Peyer's patch (tissue), 4 donors: ENCODE data around the gene CDK5. TPM values are rescaled to one million over a fixed set of nuclear protein-coding genes. Genes with fewer than 3 reads are reported as not detected.

Experiments used
- DNase-seq, 3 donors: peaks; one replicate each; pipeline ENCODE4 v3.0.0-alpha.2; 2017 to 2019
- H3K27ac ChIP-seq, 4 donors: fragments of 200-600 bp; sonication (generic); one replicate each; pipeline ENCODE4 v1.5.1; 2016 to 2019
- H3K27me3 ChIP-seq, 2 donors: fragments of 200-600 bp; sonication (generic); one replicate each; pipeline ENCODE4 v1.5.1; 2019
- H3K36me3 ChIP-seq, 3 donors: fragments of 200-600 bp; sonication (generic); one replicate each; pipeline ENCODE4 v1.5.1; 2016 to 2019
- H3K4me1 ChIP-seq, 4 donors: fragments of 200-600 bp; sonication (generic); one replicate each; pipeline ENCODE4 v1.5.1; 2016 to 2019
- H3K4me3 ChIP-seq, 4 donors: fragments of 200-600 bp; sonication (generic); 1 replicate in 3 of 4; 2 replicates in 1 of 4; pipeline ENCODE4 v1.5.1; 2016 to 2019; ENCODE audit warnings: mild to moderate bottlenecking in 1 of 4
- H3K9me3 ChIP-seq, 4 donors: fragments of 200-600 bp; sonication (generic); one replicate each; pipeline ENCODE4 v1.5.1; 2016 to 2019; ENCODE audit warnings: mild to moderate bottlenecking in 1 of 4
- POLR2A ChIP-seq, 2 donors: fragments of 450-650 bp; IDR thresholded peaks; one replicate each; pipeline ENCODE4 v1.5.1; 2017; ENCODE audit warnings: antibody characterized with exemption in 2 of 2, mild to moderate bottlenecking in 2 of 2, moderate library complexity in 2 of 2
- total RNA-seq, 4 donors: library from RNA; depleted of rRNA; stranded (reverse); fragments of >200 nt; gene quantifications; one replicate each; pipeline ENCODE4 v1.1.0, GENCODE V29; 2016
- TF ChIP-seq, protein P1 (sequence below), 6 experiments: fragments of 450-650 bp in 4 of 6; fragments of 200-600 bp in 2 of 6; sonication (generic) in 1 of 6; IDR thresholded peaks; one replicate each; pipeline ENCODE4 v1.5.1; 2017 to 2019; ENCODE audit warnings: antibody characterized with exemption in 6 of 6, mild to moderate bottlenecking in 3 of 6, moderate library complexity in 1 of 6

CDK5 gene
- total RNA-seq, 4 donors from 2014 or later, result 6.9 to 15.4 (median 13.8) TPM

DNA sequence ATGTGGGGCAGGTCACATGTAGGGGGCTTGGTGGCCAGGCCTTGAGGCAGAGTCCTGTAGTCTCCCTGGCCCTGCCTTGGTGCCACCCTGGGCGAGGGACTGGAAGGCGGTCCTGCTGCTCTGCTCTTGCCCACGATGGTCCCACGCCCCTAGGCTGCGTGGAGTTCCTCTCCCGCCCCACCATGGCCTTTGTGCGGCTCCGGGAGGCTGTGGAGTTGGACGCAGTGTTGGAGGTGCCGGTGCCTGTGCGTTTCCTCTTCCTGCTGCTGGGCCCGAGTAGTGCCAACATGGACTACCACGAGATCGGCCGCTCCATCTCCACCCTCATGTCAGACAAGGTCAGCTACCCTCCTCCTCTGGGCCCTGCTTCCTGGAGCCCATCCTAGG is 12.9 kb upstream of the CDK5 start:
- no peak for DNase-seq
- Histone ChIP-seq H3K27ac (no peak overlapping the region), H3K36me3 (peaks cover 0 to 96% (median 0%) of the 10 kb centered on the region in 3 donors), H3K27me3 (no peaks in the 10 kb centered on the region), H3K4me1 (no peaks in the 10 kb centered on the region), H3K9me3 (no peaks in the 10 kb centered on the region), H3K4me3 (no peak overlapping the region)
- no peak for TF ChIP-seq POLR2A (IDR thresholded peaks at IDR 0.05)

DNA sequence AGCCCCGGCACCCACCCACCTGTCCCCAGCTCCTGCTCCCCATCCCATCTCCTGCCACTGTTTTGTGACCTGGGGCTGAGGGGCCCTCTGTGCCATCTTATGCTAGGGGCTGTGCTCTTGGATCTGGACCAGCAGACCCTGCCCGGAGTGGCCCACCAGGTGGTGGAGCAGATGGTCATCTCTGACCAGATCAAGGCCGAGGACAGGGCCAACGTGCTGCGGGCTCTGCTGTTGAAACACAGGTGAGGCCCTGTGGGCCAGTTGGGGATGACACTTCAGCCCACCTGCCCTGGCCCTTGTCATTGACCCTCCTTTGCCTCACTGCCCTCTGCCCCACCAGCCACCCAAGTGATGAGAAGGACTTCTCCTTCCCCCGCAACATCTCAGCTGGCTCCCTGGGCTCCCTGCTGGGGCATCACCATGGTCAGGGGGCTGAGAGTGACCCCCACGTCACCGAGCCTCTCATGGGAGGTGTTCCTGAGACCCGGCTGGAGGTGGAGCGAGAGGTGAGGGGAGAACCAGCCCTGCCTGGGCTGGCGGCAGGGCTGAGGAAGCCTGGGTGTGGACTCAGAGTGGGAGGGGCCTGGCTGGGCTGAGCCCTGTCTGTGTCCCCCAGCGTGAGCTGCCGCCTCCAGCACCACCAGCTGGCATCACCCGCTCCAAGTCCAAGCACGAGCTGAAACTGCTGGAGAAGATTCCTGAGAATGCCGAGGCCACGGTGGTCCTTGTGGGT is 12.3 kb upstream of the CDK5 start:
- Histone ChIP-seq H3K27me3 (no peaks in the 10 kb centered on the region), H3K4me3 (no peak overlapping the region), H3K4me1 (no peaks in the 10 kb centered on the region), H3K36me3 (peaks cover 0 to 96% (median 0%) of the 10 kb centered on the region in 3 donors), H3K9me3 (no peaks in the 10 kb centered on the region), H3K27ac (no peak overlapping the region)
- TF ChIP-seq, protein P1, sequence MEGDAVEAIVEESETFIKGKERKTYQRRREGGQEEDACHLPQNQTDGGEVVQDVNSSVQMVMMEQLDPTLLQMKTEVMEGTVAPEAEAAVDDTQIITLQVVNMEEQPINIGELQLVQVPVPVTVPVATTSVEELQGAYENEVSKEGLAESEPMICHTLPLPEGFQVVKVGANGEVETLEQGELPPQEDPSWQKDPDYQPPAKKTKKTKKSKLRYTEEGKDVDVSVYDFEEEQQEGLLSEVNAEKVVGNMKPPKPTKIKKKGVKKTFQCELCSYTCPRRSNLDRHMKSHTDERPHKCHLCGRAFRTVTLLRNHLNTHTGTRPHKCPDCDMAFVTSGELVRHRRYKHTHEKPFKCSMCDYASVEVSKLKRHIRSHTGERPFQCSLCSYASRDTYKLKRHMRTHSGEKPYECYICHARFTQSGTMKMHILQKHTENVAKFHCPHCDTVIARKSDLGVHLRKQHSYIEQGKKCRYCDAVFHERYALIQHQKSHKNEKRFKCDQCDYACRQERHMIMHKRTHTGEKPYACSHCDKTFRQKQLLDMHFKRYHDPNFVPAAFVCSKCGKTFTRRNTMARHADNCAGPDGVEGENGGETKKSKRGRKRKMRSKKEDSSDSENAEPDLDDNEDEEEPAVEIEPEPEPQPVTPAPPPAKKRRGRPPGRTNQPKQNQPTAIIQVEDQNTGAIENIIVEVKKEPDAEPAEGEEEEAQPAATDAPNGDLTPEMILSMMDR (IDR thresholded peaks at IDR 0.05), result no peak
- no peak for DNase-seq

DNA sequence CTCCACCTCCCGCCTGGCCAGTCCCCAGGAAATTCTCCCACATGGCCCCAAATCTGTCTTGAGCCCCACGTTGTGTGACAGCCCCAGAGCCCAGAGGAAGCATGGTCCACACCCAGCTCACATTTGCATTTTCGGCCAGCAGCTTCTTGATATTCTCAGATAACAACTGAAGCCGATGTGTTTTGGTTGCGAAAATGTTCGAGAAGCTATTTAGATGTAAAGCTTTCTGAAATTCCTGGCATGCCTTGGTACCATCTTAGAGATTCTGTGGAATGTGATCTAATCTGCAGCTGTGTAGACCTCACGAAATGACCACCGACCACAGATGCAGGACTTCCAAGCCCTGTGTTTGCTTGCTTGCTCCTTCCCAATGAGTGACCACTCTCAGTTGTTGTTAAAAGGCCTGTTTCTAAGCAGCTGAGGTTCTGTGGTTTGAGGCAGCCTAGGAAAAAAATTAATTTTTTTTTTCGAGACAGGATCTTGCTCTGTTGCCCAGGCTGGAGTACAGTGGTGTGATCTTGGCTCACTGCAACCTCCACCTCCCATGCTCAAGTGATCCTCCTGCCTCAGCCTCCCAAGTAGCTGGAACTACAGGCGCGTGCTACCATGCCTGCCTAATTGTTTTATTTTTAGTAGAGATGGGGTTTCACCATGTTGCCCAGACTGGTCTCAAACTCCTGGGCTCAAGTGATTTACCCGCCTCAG is 10.5 kb upstream of the CDK5 start:
- TF ChIP-seq POLR2A (IDR thresholded peaks at IDR 0.05), result no peak
- TF ChIP-seq, protein P1 (IDR thresholded peaks at IDR 0.05), result no peak
- no peaks in the 10 kb centered on the region for H3K4me1 ChIP-seq
- H3K9me3 ChIP-seq, result no peaks in the 10 kb centered on the region
- H3K4me3 ChIP-seq, result no peak overlapping the region
- H3K27me3 ChIP-seq, result no peaks in the 10 kb centered on the region
- peaks cover 0 to 89% (median 0%) of the 10 kb centered on the region in 3 donors for H3K36me3 ChIP-seq
- DNase-seq, result no peak
- H3K27ac ChIP-seq, result no peak overlapping the region

DNA sequence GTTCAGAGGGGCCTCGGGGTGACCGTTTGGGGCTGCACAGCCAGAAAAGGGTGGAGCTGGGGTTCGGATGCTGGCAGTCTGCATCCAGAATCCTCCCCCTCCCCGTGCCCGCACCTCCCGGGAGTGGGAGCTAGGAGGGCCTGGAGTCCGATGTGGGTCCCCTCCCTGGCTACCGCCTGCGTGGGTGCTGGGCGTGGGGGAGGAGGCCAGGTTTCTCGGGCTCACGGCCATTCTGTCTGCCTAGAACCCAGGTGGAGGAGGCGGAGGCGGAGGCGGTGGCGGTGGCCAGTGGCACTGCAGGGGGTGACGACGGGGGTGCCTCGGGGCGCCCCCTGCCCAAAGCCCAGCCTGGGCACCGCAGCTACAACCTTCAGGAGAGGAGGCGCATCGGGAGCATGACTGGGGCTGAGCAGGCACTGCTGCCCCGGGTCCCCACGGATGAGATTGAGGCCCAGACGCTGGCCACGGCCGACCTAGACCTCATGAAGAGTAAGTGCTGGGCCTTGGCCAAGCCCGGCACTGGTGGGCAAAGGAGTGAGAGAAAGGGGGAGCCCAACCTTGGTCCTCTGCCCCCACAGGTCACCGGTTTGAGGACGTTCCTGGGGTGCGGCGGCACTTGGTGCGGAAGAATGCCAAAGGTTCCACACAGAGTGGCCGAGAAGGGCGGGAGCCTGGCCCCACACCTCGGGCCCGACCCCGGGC is 8.7 kb upstream of the CDK5 start:
- DNase-seq, result no peak
- H3K4me3 ChIP-seq, result no peak overlapping the region
- peaks cover 0 to 13% (median under 1%) of the 10 kb centered on the region in 4 donors for H3K4me1 ChIP-seq
- no peaks in the 10 kb centered on the region for H3K27me3 ChIP-seq
- H3K9me3 ChIP-seq, result no peaks in the 10 kb centered on the region
- no peak overlapping the region for H3K27ac ChIP-seq
- H3K36me3 ChIP-seq, result peaks cover 0 to 74% (median 0%) of the 10 kb centered on the region in 3 donors
- TF ChIP-seq, protein P1 (IDR thresholded peaks at IDR 0.05), result no peak
- no peak for TF ChIP-seq POLR2A (IDR thresholded peaks at IDR 0.05)

DNA sequence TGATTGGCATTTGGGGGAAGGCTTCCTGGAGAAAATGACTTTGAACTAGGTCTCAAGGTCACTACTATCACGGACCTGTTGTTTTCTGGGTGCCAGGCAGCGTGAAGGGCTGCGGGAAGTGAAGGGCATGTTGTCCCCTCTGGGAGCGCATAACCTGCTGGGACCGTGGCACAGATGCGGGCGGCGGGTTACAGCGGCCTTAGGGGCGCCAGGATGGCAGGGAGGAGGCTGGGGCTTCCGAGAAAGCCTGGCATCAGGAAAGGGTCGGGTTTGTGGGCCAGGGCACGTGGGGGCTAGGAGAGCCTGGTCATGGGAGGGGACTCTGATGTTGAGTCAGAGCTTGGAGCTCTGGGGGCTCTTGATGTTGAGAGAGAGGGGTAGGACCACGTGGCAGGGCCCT is 7.8 kb upstream of the CDK5 start:
- Histone ChIP-seq H3K4me1 (peaks cover 4 to 22% (median 7%) of the 10 kb centered on the region in 4 donors), H3K27me3 (no peaks in the 10 kb centered on the region), H3K27ac (no peak overlapping the region), H3K9me3 (no peaks in the 10 kb centered on the region), H3K36me3 (peaks cover 0 to 64% (median 0%) of the 10 kb centered on the region in 3 donors), H3K4me3 (no peak overlapping the region)
- no peak for DNase-seq
- TF ChIP-seq POLR2A (IDR thresholded peaks at IDR 0.05), result no peak
- TF ChIP-seq, protein P1 (IDR thresholded peaks at IDR 0.05), result no peak

DNA sequence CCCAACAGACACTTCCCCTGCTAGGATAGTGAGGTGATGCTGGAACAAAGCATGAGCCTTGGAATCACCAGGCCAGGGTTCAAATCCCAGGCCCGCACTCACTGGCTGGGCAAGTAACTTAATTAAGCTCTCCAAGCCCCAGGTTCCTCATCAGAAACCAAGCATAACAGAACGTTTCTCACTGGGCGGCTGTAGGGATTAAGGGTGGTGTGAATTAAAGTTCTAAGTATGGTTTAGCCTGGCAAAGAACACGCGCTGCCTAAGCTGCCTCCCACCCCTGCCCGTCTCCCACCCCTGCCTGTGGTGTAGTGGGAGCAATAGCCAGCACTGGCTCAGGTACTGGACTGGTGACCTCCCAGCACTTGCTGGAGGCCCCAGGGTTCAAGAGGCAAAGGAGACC is 7.3 kb upstream of the CDK5 start:
- no peaks in the 10 kb centered on the region for H3K9me3 ChIP-seq
- DNase-seq, result no peak
- no peaks in the 10 kb centered on the region for H3K27me3 ChIP-seq
- H3K27ac ChIP-seq, result no peak overlapping the region
- no peak overlapping the region for H3K4me3 ChIP-seq
- peaks cover 4 to 26% (median 11%) of the 10 kb centered on the region in 4 donors for H3K4me1 ChIP-seq
- no peak for TF ChIP-seq POLR2A (IDR thresholded peaks at IDR 0.05)
- TF ChIP-seq, protein P1 (IDR thresholded peaks at IDR 0.05), result no peak
- peaks cover 0 to 59% (median 0%) of the 10 kb centered on the region in 3 donors for H3K36me3 ChIP-seq
